Endodermal cell (in vitro differentiated cells): ENCODE measurements around the gene CHRNE. TPM values are rescaled to one million over a fixed set of nuclear protein-coding genes. Genes with fewer than 3 reads are reported as not detected.
A peak's percentile ranks its signal among the peaks of the same experiment; 100 is the strongest.

Experiments
- DNase-seq: peaks from one replicate; pipeline ENCODE4 v3.0.0-alpha.2; 2017
- H3K27ac ChIP-seq: 2 replicates; pipeline ENCODE4 v1.5.1; 2013; ENCODE audit warnings: mild to moderate bottlenecking, low read depth, low read length, moderate library complexity
- H3K27me3 ChIP-seq: 2 replicates; pipeline ENCODE4 v1.6.1; 2013; ENCODE audit warnings: mild to moderate bottlenecking, low read length, moderate library complexity; ENCODE audit not compliant: insufficient read depth, control insufficient read depth, poor library complexity, severe bottlenecking
- H3K36me3 ChIP-seq: 2 replicates; pipeline ENCODE4 v1.7.0; 2013; ENCODE audit warnings: mild to moderate bottlenecking, low read length, moderate library complexity; ENCODE audit not compliant: control insufficient read depth, insufficient read depth
- H3K4me1 ChIP-seq: one replicate; pipeline ENCODE4 v1.7.0; 2013; ENCODE audit warnings: low read length; ENCODE audit not compliant: control insufficient read depth, insufficient read depth
- H3K4me3 ChIP-seq: 2 replicates; pipeline ENCODE4 v1.5.1; 2013; ENCODE audit warnings: mild to moderate bottlenecking, low read length, moderate library complexity
- H3K9ac ChIP-seq: 2 replicates; pipeline ENCODE4 v1.6.1; 2013; ENCODE audit warnings: mild to moderate bottlenecking, low read length, moderate library complexity; ENCODE audit not compliant: poor library complexity, severe bottlenecking; ENCODE audit errors: extremely low read depth
- H3K9me3 ChIP-seq: 2 replicates; pipeline ENCODE4 v1.6.1; 2013; ENCODE audit warnings: mild to moderate bottlenecking, low read length, moderate library complexity; ENCODE audit not compliant: control insufficient read depth
- H3K27ac Mint-ChIP-seq: 2 replicates; pipeline ENCODE4 v1.8.0; 2020; ENCODE audit warnings: mixed read lengths
- H3K27me3 Mint-ChIP-seq: 2 replicates; pipeline ENCODE4 v1.8.0; 2021; ENCODE audit warnings: mild to moderate bottlenecking, mixed read lengths; ENCODE audit not compliant: insufficient read depth
- H3K36me3 Mint-ChIP-seq: 2 replicates; pipeline ENCODE4 v1.8.0; 2020; ENCODE audit warnings: low read depth, mixed read lengths
- H3K4me1 Mint-ChIP-seq: 2 replicates; pipeline ENCODE4 v1.8.0; 2020; ENCODE audit warnings: mixed read lengths
- H3K4me3 Mint-ChIP-seq: 2 replicates; pipeline ENCODE4 v1.8.0; 2020; ENCODE audit warnings: mild to moderate bottlenecking, moderate library complexity, mixed read lengths
- H3K9me3 Mint-ChIP-seq: 2 replicates; pipeline ENCODE4 v1.8.0; 2020; ENCODE audit warnings: mild to moderate bottlenecking, mixed read lengths
- WGBS, 2 experiments: methylation state at CpG; one replicate each; pipeline versions ENCODE4 v1.1.5 to v1.1.7; 2013; ENCODE audit warnings: missing lambda C conversion rate in 2 of 2, mixed read lengths in 1 of 2; ENCODE audit not compliant: insufficient coverage in 1 of 2, insufficient read length in 1 of 2; 5-methylcytosine and 5-hydroxymethylcytosine counted together
- total RNA-seq, 2 donors: library from RNA; stranded (reverse); fragmentation: NEBNext Ultra II Directional in 1 of 2; extraction: Animal tissue kit (Norgen Biotek cat#: 25700) in 1 of 2; gene quantifications; 2 replicates in 1 of 2; 3 replicates in 1 of 2; pipeline ENCODE4 v1.2.1, GENCODE V29; 2021
- TF ChIP-seq, protein P1 (sequence below): fragments of 200-600 bp; sonication (generic); conservative IDR thresholded peaks from 2 replicates; pipeline ENCODE4 v1.5.0; 2021; ENCODE audit warnings: antibody characterized with exemption, mild to moderate bottlenecking

Gene CHRNE
- total RNA-seq, 2 donors from 2014 or later = 0.71 to 1.2 TPM

- Mint-ChIP-seq H3K27ac (peak overlapping the region; percentile 24), H3K4me3 (no peak overlapping the region), H3K4me1 (peaks cover 28% of the 10 kb centered on the region), H3K36me3 (peaks cover 18% of the 10 kb centered on the region), H3K27me3 (no peaks in the 10 kb centered on the region), H3K9me3 (no peaks in the 10 kb centered on the region)
- H3K9ac ChIP-seq = no peak overlapping the region
- TF ChIP-seq, protein P1, sequence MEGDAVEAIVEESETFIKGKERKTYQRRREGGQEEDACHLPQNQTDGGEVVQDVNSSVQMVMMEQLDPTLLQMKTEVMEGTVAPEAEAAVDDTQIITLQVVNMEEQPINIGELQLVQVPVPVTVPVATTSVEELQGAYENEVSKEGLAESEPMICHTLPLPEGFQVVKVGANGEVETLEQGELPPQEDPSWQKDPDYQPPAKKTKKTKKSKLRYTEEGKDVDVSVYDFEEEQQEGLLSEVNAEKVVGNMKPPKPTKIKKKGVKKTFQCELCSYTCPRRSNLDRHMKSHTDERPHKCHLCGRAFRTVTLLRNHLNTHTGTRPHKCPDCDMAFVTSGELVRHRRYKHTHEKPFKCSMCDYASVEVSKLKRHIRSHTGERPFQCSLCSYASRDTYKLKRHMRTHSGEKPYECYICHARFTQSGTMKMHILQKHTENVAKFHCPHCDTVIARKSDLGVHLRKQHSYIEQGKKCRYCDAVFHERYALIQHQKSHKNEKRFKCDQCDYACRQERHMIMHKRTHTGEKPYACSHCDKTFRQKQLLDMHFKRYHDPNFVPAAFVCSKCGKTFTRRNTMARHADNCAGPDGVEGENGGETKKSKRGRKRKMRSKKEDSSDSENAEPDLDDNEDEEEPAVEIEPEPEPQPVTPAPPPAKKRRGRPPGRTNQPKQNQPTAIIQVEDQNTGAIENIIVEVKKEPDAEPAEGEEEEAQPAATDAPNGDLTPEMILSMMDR = peak; percentile 65
- peaks cover 6% of the 10 kb centered on the region for H3K4me1 ChIP-seq
- H3K27ac ChIP-seq = no peak overlapping the region
- DNase-seq = peak; percentile 86
- H3K27me3 ChIP-seq = no peaks in the 10 kb centered on the region
- no peaks in the 10 kb centered on the region for H3K9me3 ChIP-seq
- H3K36me3 ChIP-seq = peaks cover 25% of the 10 kb centered on the region
- no peak overlapping the region for H3K4me3 ChIP-seq
- WGBS, 2 experiments = 74 to 78% methylated on average over 9 to 13 of the region's 14 CpGs
These were observed 31.5 kb upstream of the CHRNE start for GRCh38 chr17:4934173-4934979.

DNA sequence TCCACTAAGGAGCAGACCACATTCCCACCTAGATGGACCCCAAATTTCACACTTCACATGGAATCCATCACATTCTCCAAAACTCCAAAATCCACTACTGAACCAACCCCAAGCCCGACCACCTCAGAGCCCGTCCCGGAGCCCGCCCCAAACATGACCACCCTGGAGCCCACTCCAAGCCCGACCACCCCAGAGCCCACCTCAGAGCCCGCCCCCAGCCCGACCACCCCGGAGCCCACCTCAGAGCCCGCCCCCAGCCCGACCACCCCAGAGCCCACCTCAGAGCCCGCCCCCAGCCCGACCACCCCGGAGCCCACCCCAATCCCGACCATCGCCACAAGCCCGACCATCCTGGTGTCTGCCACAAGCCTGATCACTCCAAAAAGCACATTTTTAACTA lies 30.7 kb upstream of the CHRNE start:
- no peaks in the 10 kb centered on the region for H3K9me3 ChIP-seq
- peaks cover 23% of the 10 kb centered on the region for H3K4me1 Mint-ChIP-seq
- 96% methylated on average over 13 of the region's 16 CpGs; no CpG with 5 or more reads in 1 of the 2 experiments for WGBS, 2 experiments
- peaks cover 25% of the 10 kb centered on the region for H3K36me3 ChIP-seq
- H3K4me3 ChIP-seq = no peak overlapping the region
- H3K27ac ChIP-seq = no peak overlapping the region
- no peaks in the 10 kb centered on the region for H3K9me3 Mint-ChIP-seq
- no peak overlapping the region for H3K9ac ChIP-seq
- H3K4me3 Mint-ChIP-seq = no peak overlapping the region
- H3K27me3 ChIP-seq = no peaks in the 10 kb centered on the region
- H3K36me3 Mint-ChIP-seq = peaks cover 22% of the 10 kb centered on the region
- peaks cover 2% of the 10 kb centered on the region for H3K4me1 ChIP-seq
- H3K27ac Mint-ChIP-seq = peak overlapping the region; percentile 24
- TF ChIP-seq, protein P1 = no peak
- DNase-seq = no peak
- no peaks in the 10 kb centered on the region for H3K27me3 Mint-ChIP-seq

DNA sequence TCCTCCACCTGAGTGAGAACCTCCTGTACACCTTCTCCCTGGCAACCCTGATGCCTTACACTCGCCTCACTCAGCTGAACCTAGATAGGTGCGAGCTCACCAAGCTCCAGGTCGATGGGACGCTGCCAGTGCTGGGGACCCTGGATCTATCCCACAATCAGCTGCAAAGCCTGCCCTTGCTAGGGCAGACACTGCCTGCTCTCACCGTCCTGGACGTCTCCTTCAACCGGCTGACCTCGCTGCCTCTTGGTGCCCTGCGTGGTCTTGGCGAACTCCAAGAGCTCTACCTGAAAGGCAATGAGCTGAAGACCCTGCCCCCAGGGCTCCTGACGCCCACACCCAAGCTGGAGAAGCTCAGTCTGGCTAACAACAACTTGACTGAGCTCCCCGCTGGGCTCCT lies 29.9 kb upstream of the CHRNE start:
- Mint-ChIP-seq H3K9me3 (no peaks in the 10 kb centered on the region), H3K36me3 (peaks cover 17% of the 10 kb centered on the region), H3K4me1 (peaks cover 16% of the 10 kb centered on the region), H3K27me3 (no peaks in the 10 kb centered on the region), H3K27ac (peak overlapping the region; percentile 48), H3K4me3 (no peak overlapping the region)
- Histone ChIP-seq H3K9me3 (no peaks in the 10 kb centered on the region), H3K27ac (no peak overlapping the region), H3K4me1 (no peaks in the 10 kb centered on the region), H3K27me3 (no peaks in the 10 kb centered on the region), H3K4me3 (no peak overlapping the region), H3K36me3 (peaks cover 19% of the 10 kb centered on the region), H3K9ac (no peak overlapping the region)
- TF ChIP-seq, protein P1 = no peak
- DNase-seq = no peak
- WGBS, 2 experiments = 89 to 91% methylated on average over 11 to 12 of the region's 12 CpGs
